ENCODE results near the gene ALKBH6. TPM values are rescaled to one million over a fixed set of nuclear protein-coding genes. Genes with fewer than 3 reads are reported as not detected.
"Not testable (repeated sequence)": the region's sequence is repeated elsewhere in the genome, so short reads cannot be mapped to it uniquely, and the experiment has no call there.

The ALKBH6 gene
- total RNA-seq, 3 donors from 2014 or later (not counting 1 experiment from before 2014, with no cell fraction given): 39.0 to 57.3 (median 48.1) TPM

- H3K9me3 Mint-ChIP-seq: no peaks in the 10 kb centered on the region
- H3K4me1 Mint-ChIP-seq: peaks cover 7 to 8% of the 10 kb centered on the region in 2 donors
- Histone ChIP-seq H3K36me3 (ENCODE audit: control insufficient read depth, insufficient read depth, low read length) (no peaks in the 10 kb centered on the region), H3K27ac (ENCODE audit: low read length) (no peak overlapping the region), H3K9me3 (ENCODE audit: control insufficient read depth, insufficient read depth, low read length) (no peaks in the 10 kb centered on the region), H3K27me3 (ENCODE audit: control insufficient read depth, insufficient read depth, low read length) (no peaks in the 10 kb centered on the region), H3K4me3 (ENCODE audit: low read length) (no peak overlapping the region), H3K4me1 (ENCODE audit: control insufficient read depth, insufficient read depth, low read length) (peaks cover 2% of the 10 kb centered on the region)
- H3K27ac Mint-ChIP-seq: no peak overlapping the region
- intact Hi-C loops (cut with micrococcal nuclease): no loop called here
- DNase-seq (no peak), ATAC-seq (no peak)
- H3K4me3 Mint-ChIP-seq: no peak overlapping the region
- no peaks in the 10 kb centered on the region for H3K36me3 Mint-ChIP-seq
- WGBS (ENCODE audit: insufficient coverage): 72% methylated on average over 3 of the region's 3 CpGs
- H3K27me3 Mint-ChIP-seq (ENCODE audit: low read depth in 2 of 2): no peaks in the 10 kb centered on the region
- TF ChIP-seq CTCF (IDR thresholded peaks at IDR 0.05): no peak
Observed at GRCh38 chr19:36041831-36042230, 27.8 kb upstream of the ALKBH6 start.

GRCh38 chr19:36041092-36041491 lies 27.1 kb upstream of the ALKBH6 start:
- WGBS (ENCODE audit: insufficient coverage): 94% methylated on average over 6 of the region's 6 CpGs
- H3K27me3 ChIP-seq (ENCODE audit: control insufficient read depth, insufficient read depth, low read length); H3K27ac ChIP-seq (ENCODE audit: low read length); H3K36me3 Mint-ChIP-seq; H3K36me3 ChIP-seq (ENCODE audit: control insufficient read depth, insufficient read depth, low read length); DNase-seq; H3K27ac Mint-ChIP-seq; H3K4me3 ChIP-seq (ENCODE audit: low read length); H3K4me3 Mint-ChIP-seq; H3K27me3 Mint-ChIP-seq (ENCODE audit: low read depth in 2 of 2); ATAC-seq; intact Hi-C loops (cut with micrococcal nuclease); H3K4me1 ChIP-seq (ENCODE audit: control insufficient read depth, insufficient read depth, low read length); H3K9me3 Mint-ChIP-seq; H3K9me3 ChIP-seq (ENCODE audit: control insufficient read depth, insufficient read depth, low read length): not testable (repeated sequence)
- H3K4me1 Mint-ChIP-seq: peaks cover 8 to 12% of the 10 kb centered on the region in 2 donors

- Histone ChIP-seq H3K36me3 (ENCODE audit: control insufficient read depth, insufficient read depth, low read length) (no peaks in the 10 kb centered on the region), H3K4me3 (ENCODE audit: low read length) (no peak overlapping the region), H3K27ac (ENCODE audit: low read length) (no peak overlapping the region), H3K27me3 (ENCODE audit: control insufficient read depth, insufficient read depth, low read length) (no peaks in the 10 kb centered on the region), H3K9me3 (ENCODE audit: control insufficient read depth, insufficient read depth, low read length) (no peaks in the 10 kb centered on the region), H3K4me1 (ENCODE audit: control insufficient read depth, insufficient read depth, low read length) (peaks cover 8% of the 10 kb centered on the region)
- intact Hi-C loops (cut with micrococcal nuclease): no loop called here
- Mint-ChIP-seq H3K4me1 (peaks cover 8 to 17% of the 10 kb centered on the region in 2 donors), H3K4me3 (no peak overlapping the region), H3K27ac (no peak overlapping the region), H3K27me3 (ENCODE audit: low read depth in 2 of 2) (no peaks in the 10 kb centered on the region), H3K9me3 (no peaks in the 10 kb centered on the region), H3K36me3 (no peaks in the 10 kb centered on the region)
- no peak for ATAC-seq
- DNase-seq: no peak
- TF ChIP-seq CTCF (IDR thresholded peaks at IDR 0.05): no peak
- WGBS (ENCODE audit: insufficient coverage): 91% methylated on average over 2 of the region's 6 CpGs
Observed at GRCh38 chr19:36040495-36040894, 26.5 kb upstream of the ALKBH6 start.

GRCh38 chr19:36032251-36033104 lies 18.5 kb upstream of the ALKBH6 start, which contains the start of gene CLIP3:
Gene CLIP3 (minus strand): TSS chr19:36032873. CDS start chr19:36032357, 516 bp downstream.
- no peak within 1 kb of the TSS for H3K27ac ChIP-seq (ENCODE audit: low read length)
- no peaks in the 10 kb centered on the region for H3K27me3 ChIP-seq (ENCODE audit: control insufficient read depth, insufficient read depth, low read length)
- Mint-ChIP-seq H3K27ac (peak within 1 kb of the TSS in 1 of 2 donors; percentile 63), H3K9me3 (no peaks in the 10 kb centered on the region), H3K36me3 (no peaks in the 10 kb centered on the region), H3K27me3 (ENCODE audit: low read depth in 2 of 2) (no peaks in the 10 kb centered on the region), H3K4me1 (peaks cover 8 to 40% of the 10 kb centered on the region in 2 donors), H3K4me3 (peak within 1 kb of the TSS; percentile 70)
- H3K4me3 ChIP-seq (ENCODE audit: low read length): no peak within 1 kb of the TSS
- TF ChIP-seq CTCF (IDR thresholded peaks at IDR 0.05): peak; percentile 35
- DNase-seq (peak; percentile 35 to 56), ATAC-seq (peak in 2 of 3 donors; percentile 69 to 79)
- no peaks in the 10 kb centered on the region for H3K36me3 ChIP-seq (ENCODE audit: control insufficient read depth, insufficient read depth, low read length)
- H3K9me3 ChIP-seq (ENCODE audit: control insufficient read depth, insufficient read depth, low read length): no peaks in the 10 kb centered on the region
- 11% methylated on average over 47 of the region's 51 CpGs for WGBS (ENCODE audit: insufficient coverage)
- H3K4me1 ChIP-seq (ENCODE audit: control insufficient read depth, insufficient read depth, low read length): peaks cover 19% of the 10 kb centered on the region
- intact Hi-C loops (cut with micrococcal nuclease): no loop called here

Data from natural killer cell (primary cell).